ENCODE results near the gene PLA2G5. TPM values are rescaled to one million over a fixed set of nuclear protein-coding genes. Genes with fewer than 3 reads are reported as not detected.
"Not testable (repeated sequence)": the region's sequence is repeated elsewhere in the genome, so short reads cannot be mapped to it uniquely, and the experiment has no call there.

The PLA2G5 gene
- total RNA-seq, 1 experiment from 2014 or later: not detected

DNA sequence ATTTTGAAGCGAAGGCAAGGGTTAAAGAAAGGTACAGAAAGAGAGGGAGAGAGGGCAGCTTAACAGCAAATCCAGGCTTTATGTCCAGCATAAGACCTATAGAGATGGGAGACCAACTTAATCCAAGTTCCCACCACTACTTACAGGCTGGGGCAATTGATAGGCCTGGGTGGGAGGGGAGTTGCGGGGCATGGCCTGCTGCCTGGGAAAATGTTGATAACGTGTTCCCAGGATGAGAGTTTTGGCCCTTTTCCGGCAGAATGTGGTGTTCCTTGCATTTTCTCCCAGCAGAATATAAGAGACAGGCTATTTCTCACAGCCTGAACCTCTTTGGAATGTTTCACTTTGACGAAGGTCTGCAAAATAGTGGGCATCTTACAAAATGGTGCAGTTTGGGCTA is 34.9 kb upstream of the PLA2G5 start:
- Mint-ChIP-seq H3K9me3 (ENCODE audit: low read depth, unreplicated experiment) (peaks cover 8% of the 10 kb centered on the region), H3K27ac (ENCODE audit: unreplicated experiment) (no peak overlapping the region), H3K36me3 (ENCODE audit: insufficient read depth, unreplicated experiment) (no peaks in the 10 kb centered on the region), H3K4me3 (ENCODE audit: low read depth, unreplicated experiment) (no peak overlapping the region), H3K4me1 (ENCODE audit: low read depth, unreplicated experiment) (no peaks in the 10 kb centered on the region), H3K27me3 (ENCODE audit: unreplicated experiment) (peaks cover 26% of the 10 kb centered on the region)
- no peak for DNase-seq
- intact Hi-C loops (cut with micrococcal nuclease; ENCODE audit: unreplicated experiment): no loop called here
- TF ChIP-seq, protein P1, sequence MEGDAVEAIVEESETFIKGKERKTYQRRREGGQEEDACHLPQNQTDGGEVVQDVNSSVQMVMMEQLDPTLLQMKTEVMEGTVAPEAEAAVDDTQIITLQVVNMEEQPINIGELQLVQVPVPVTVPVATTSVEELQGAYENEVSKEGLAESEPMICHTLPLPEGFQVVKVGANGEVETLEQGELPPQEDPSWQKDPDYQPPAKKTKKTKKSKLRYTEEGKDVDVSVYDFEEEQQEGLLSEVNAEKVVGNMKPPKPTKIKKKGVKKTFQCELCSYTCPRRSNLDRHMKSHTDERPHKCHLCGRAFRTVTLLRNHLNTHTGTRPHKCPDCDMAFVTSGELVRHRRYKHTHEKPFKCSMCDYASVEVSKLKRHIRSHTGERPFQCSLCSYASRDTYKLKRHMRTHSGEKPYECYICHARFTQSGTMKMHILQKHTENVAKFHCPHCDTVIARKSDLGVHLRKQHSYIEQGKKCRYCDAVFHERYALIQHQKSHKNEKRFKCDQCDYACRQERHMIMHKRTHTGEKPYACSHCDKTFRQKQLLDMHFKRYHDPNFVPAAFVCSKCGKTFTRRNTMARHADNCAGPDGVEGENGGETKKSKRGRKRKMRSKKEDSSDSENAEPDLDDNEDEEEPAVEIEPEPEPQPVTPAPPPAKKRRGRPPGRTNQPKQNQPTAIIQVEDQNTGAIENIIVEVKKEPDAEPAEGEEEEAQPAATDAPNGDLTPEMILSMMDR (IDR thresholded peaks at IDR 0.05; ENCODE audit: unreplicated experiment): no peak
- BruUV-seq (replicated peaks): no TSS peak
- CTCF ChIA-PET: no interaction called here

DNA sequence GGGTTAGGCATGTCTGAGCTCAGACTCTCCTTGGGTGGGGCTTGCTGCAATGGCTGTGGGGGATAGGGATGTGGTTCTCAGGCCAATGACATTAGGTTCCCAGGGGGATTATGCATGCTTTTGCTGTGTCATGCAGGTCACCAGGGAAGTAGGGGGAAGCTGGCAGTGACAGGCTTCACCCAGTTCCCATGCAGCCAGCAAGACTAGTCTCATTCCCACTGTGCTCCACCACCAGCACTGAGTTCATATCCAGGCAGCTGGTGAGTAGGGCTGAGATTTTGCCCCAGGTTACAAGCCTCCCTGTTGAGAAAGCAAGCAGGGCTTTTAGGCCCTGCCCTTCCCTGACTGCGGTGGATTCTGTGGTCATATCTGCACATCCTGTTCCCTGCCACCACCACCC is 32.1 kb upstream of the PLA2G5 start:
- Mint-ChIP-seq H3K9me3 (ENCODE audit: low read depth, unreplicated experiment) (peaks cover 8% of the 10 kb centered on the region), H3K4me3 (ENCODE audit: low read depth, unreplicated experiment) (no peak overlapping the region), H3K4me1 (ENCODE audit: low read depth, unreplicated experiment) (no peaks in the 10 kb centered on the region), H3K27ac (ENCODE audit: unreplicated experiment) (no peak overlapping the region), H3K36me3 (ENCODE audit: insufficient read depth, unreplicated experiment) (no peaks in the 10 kb centered on the region), H3K27me3 (ENCODE audit: unreplicated experiment) (peaks cover 26% of the 10 kb centered on the region)
- DNase-seq: no peak
- TF ChIP-seq, protein P1 (IDR thresholded peaks at IDR 0.05; ENCODE audit: unreplicated experiment): no peak
- CTCF ChIA-PET: no interaction called here
- no TSS peak for BruUV-seq (replicated peaks)
- intact Hi-C loops (cut with micrococcal nuclease; ENCODE audit: unreplicated experiment): no loop called here

DNA sequence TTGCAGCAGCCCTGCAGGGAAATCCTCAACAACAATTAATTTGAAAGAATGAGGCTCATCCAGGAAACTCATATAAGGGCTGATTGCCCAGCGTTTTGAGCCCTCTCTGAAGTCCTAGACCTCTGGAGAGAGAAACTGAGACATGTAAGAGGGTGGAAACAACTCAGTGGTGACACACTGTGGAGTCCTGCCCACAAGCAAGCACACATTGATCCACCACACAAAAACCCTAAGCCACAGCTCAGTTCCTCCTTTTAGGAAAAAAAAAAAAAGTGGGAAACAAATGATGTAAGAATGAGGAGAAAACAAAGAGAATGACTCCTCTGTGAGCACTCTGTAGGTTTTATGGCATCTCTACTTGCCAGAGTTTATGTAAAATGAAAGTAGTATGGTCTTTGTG is 22.9 kb upstream of the PLA2G5 start:
- H3K36me3 Mint-ChIP-seq (ENCODE audit: insufficient read depth, unreplicated experiment): peaks cover 5% of the 10 kb centered on the region
- H3K4me3 Mint-ChIP-seq (ENCODE audit: low read depth, unreplicated experiment): no peak overlapping the region
- H3K27me3 Mint-ChIP-seq (ENCODE audit: unreplicated experiment): no peaks in the 10 kb centered on the region
- H3K4me1 Mint-ChIP-seq (ENCODE audit: low read depth, unreplicated experiment): no peaks in the 10 kb centered on the region
- no peak overlapping the region for H3K27ac Mint-ChIP-seq (ENCODE audit: unreplicated experiment)
- TF ChIP-seq, protein P1 (IDR thresholded peaks at IDR 0.05; ENCODE audit: unreplicated experiment): no peak
- H3K9me3 Mint-ChIP-seq (ENCODE audit: low read depth, unreplicated experiment): peaks cover 5% of the 10 kb centered on the region
- intact Hi-C loops (cut with micrococcal nuclease; ENCODE audit: unreplicated experiment): no loop called here
- DNase-seq: no peak
- no TSS peak for BruUV-seq (replicated peaks)
- CTCF ChIA-PET: no interaction called here

DNA sequence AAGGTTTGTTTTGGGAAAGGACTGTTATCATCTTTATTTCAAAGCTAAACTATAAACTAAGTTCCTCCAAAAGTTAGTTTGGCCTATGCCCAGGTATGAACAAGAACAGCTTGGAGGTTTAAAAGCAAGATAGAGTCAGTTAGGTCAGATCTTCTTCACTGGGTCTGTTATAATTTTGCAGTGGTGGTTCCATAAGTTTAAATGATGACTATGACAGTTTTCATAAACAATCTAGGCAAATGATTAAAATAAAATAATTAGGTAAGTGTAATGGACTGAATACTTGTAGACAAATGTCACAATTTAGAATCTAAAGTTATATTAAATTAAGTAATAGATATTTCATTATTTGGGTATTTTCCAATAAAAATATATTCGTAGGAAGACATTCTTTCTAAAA is 21.4 kb upstream of the PLA2G5 start:
- Mint-ChIP-seq H3K9me3 (ENCODE audit: low read depth, unreplicated experiment) (peaks cover 5% of the 10 kb centered on the region), H3K4me1 (ENCODE audit: low read depth, unreplicated experiment) (no peaks in the 10 kb centered on the region), H3K27ac (ENCODE audit: unreplicated experiment) (no peak overlapping the region), H3K36me3 (ENCODE audit: insufficient read depth, unreplicated experiment) (peaks cover 5% of the 10 kb centered on the region), H3K4me3 (ENCODE audit: low read depth, unreplicated experiment) (no peak overlapping the region), H3K27me3 (ENCODE audit: unreplicated experiment) (peaks cover 7% of the 10 kb centered on the region)
- TF ChIP-seq, protein P1 (IDR thresholded peaks at IDR 0.05; ENCODE audit: unreplicated experiment): no peak
- CTCF ChIA-PET: interaction anchor here (1.0 kb wide), 1 partner anchor 10 kb away, joined by 3 read pairs; no protein-coding TSS in a partner anchor
- no TSS peak for BruUV-seq (replicated peaks)
- intact Hi-C loops (cut with micrococcal nuclease; ENCODE audit: unreplicated experiment): no loop called here
- no peak for DNase-seq

DNA sequence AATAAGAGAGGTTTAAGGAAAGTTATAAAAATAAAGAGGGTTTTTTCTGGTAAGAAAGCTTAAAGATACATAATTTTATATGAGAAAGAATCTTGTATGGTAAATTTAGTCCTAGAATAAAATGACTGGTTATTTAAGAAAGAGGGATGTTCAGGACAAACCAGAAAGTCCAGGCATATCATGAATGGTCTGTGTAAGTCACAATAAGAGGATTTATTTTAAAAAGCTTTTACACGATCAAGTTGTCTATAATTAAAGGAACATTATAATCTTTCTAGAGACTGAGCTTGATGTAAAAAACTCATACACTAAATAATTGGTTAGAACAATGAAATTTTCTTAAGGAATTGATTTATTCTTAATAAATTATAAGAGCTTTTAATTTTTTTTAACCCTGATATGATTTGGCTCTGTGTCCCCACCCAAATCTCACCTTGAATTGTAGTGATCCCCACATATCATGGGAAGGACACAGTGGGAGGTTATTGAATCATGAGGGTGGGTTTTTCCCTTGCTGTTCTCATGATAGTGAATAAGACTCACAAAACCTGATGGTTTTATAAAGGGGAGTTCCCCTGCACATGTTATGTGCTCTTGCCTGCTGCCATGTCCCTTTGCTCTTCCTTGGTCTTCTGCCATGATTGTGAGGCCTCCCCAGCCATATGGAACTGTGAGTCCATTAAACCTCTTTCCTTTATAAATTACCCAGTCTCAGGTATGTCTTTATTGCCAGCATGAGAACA is 20.8 kb upstream of the PLA2G5 start:
- H3K36me3 Mint-ChIP-seq (ENCODE audit: insufficient read depth, unreplicated experiment); BruUV-seq (replicated peaks); H3K4me1 Mint-ChIP-seq (ENCODE audit: low read depth, unreplicated experiment); H3K27ac Mint-ChIP-seq (ENCODE audit: unreplicated experiment); CTCF ChIA-PET; H3K9me3 Mint-ChIP-seq (ENCODE audit: low read depth, unreplicated experiment); DNase-seq; intact Hi-C loops (cut with micrococcal nuclease; ENCODE audit: unreplicated experiment); H3K4me3 Mint-ChIP-seq (ENCODE audit: low read depth, unreplicated experiment): not testable (repeated sequence)
- H3K27me3 Mint-ChIP-seq (ENCODE audit: unreplicated experiment): peaks cover 13% of the 10 kb centered on the region
